Measurements from ENCODE around the gene GABRB1. TPM values are rescaled to one million over a fixed set of nuclear protein-coding genes. Genes with fewer than 3 reads are reported as not detected.

Gene GABRB1
- total and polyA plus RNA-seq, 2 of the 8 experiments (the other 6 are each of a cell fraction or from before 2014, with no cell fraction given), result 0.22 to 0.38 TPM

GRCh38 chr4:47359891-47360290 is 328.5 kb downstream of the GABRB1 start:
- Histone ChIP-seq H3K4ac (replicated peaks; ENCODE audit: insufficient read length, low read depth, low read length) (no peak overlapping the region), H2BK5ac (ENCODE audit: low read depth, low read length) (no peak overlapping the region), H2BK20ac (ENCODE audit: low read length) (no peak overlapping the region), H3K23ac (ENCODE audit: insufficient read length) (no peak overlapping the region), H3K23me2 (ENCODE audit: low read depth, low read length) (no peaks in the 10 kb centered on the region), H4K20me1 (replicated peaks in 1 of 2; ENCODE audit: control insufficient read depth in 1 of 2, insufficient read depth in 2 of 2, low read length in 2 of 2) (no peaks in the 10 kb centered on the region), H4K8ac (ENCODE audit: extremely low read depth, insufficient read depth, low read length) (no peak overlapping the region), H4K91ac (replicated peaks; ENCODE audit: insufficient read length, low read length) (no peak overlapping the region), H3K27me3 (replicated peaks in 1 of 4; ENCODE audit: control insufficient read depth in 3 of 4, extremely low read depth in 1 of 4, insufficient read depth in 3 of 4, low read length in 3 of 4) (no peaks in the 10 kb centered on the region), H3K27ac (ENCODE audit: low read depth, low read length) (no peak overlapping the region), H3K36me3 (ENCODE audit: control insufficient read depth in 2 of 4, insufficient read depth in 4 of 4, low read length in 3 of 4) (no peaks in the 10 kb centered on the region), H3K4me1 (replicated peaks in 1 of 4; ENCODE audit: control insufficient read depth in 3 of 4, insufficient read depth in 4 of 4, low read length in 3 of 4) (no peaks in the 10 kb centered on the region), H2BK12ac (ENCODE audit: low read depth, low read length) (no peak overlapping the region), H2AFZ (ENCODE audit: low read length) (no peak overlapping the region), H2AK5ac (ENCODE audit: low read depth, low read length) (no peak overlapping the region), H2BK15ac (ENCODE audit: low read length) (no peak overlapping the region), H3K14ac (ENCODE audit: insufficient read length) (no peak overlapping the region), H2BK120ac (replicated peaks; ENCODE audit: low read depth, low read length) (no peak overlapping the region), H3K18ac (ENCODE audit: extremely low read depth, low read length) (no peak overlapping the region), H3K56ac (replicated peaks; ENCODE audit: insufficient read length, low read depth, low read length) (no peak overlapping the region), H3K9me3 (ENCODE audit: insufficient read depth in 2 of 2, low read depth in 1 of 2, low read length in 1 of 2) (no peaks in the 10 kb centered on the region), H3K79me1 (ENCODE audit: low read depth, low read length) (no peaks in the 10 kb centered on the region), H3K4me3 (ENCODE audit: extremely low read depth in 1 of 4, insufficient read depth in 2 of 4, low read depth in 3 of 4, low read length in 4 of 4) (no peak overlapping the region), H4K5ac (ENCODE audit: insufficient read length, low read depth, low read length) (no peak overlapping the region), H3K4me2 (ENCODE audit: insufficient read depth in 1 of 2, low read depth in 2 of 2, low read length in 2 of 2) (no peak overlapping the region), H3K9ac (replicated peaks in 1 of 4; ENCODE audit: extremely low read depth in 1 of 4, low read depth in 3 of 4, low read length in 3 of 4) (no peak overlapping the region), H3K79me2 (ENCODE audit: control insufficient read depth in 1 of 2, insufficient read depth in 2 of 2, low read length in 2 of 2) (no peaks in the 10 kb centered on the region)
- WGBS, 2 experiments (ENCODE audit: extremely low coverage in 1 of 2, insufficient coverage in 1 of 2, insufficient read length in 1 of 2, insufficient replicate concordance in 2 of 2, low coverage in 1 of 2, low lambda C conversion rate in 2 of 2, missing lambda C conversion rate in 1 of 2), result 89% methylated on average over 4 of the region's 4 CpGs; no CpG with 5 or more reads in 1 of the 2 experiments
- FAIRE-seq, result no peak
- TF ChIP-seq BRCA1 (IDR thresholded peaks at IDR 0.05; ENCODE audit: low read depth, low read length) (no peak), CBX5 (IDR thresholded peaks at IDR 0.05; ENCODE audit: low read depth, low read length) (no peak), TAF7 (optimal IDR thresholded peaks at IDR 0.05; ENCODE audit: borderline replicate concordance, low read depth, low read length) (no peak), BACH1 (IDR thresholded peaks at IDR 0.05; ENCODE audit: low read length) (no peak), RBBP5 (IDR thresholded peaks at IDR 0.05; ENCODE audit: borderline replicate concordance, low read depth, low read length) (no peak), SP1 (IDR thresholded peaks at IDR 0.05; ENCODE audit: low read depth, low read length) (no peak)
- no peak for DNase-seq (ENCODE audit: low read depth in 1 of 2, low spot score in 2 of 2)
- ChIA-PET CTCF (ENCODE audit: partially characterized antibody) (no interaction called here), POLR2A (ENCODE audit: partially characterized antibody) (no interaction called here)

Measured in H1 (cell line).